A549 (cell line): ENCODE data around the gene SEPTIN11.

Source experiments
- BHLHE40 ChIP-seq: IDR thresholded peaks from 2 replicates; pipeline ENCODE4 v1.6.1; 2012; ENCODE audit warnings: low read depth, low read length, inconsistent platforms
- E2F6 ChIP-seq: IDR thresholded peaks from 2 replicates; pipeline ENCODE4 v1.6.1; 2012; ENCODE audit warnings: low read depth, borderline replicate concordance
- HMGXB4 ChIP-seq: fragments of 250-450 bp; sonication (Bioruptor Pico); IDR thresholded peaks from 2 replicates; pipeline ENCODE4 v1.5.0; 2021; ENCODE audit warnings: mild to moderate bottlenecking, moderate library complexity, borderline replicate concordance
- KDM1A ChIP-seq: fragments of 200-600 bp; sonication (generic); IDR thresholded peaks from 2 replicates; pipeline ENCODE4 v1.6.1; 2016; ENCODE audit warnings: low read depth, mild to moderate bottlenecking
- KDM5A ChIP-seq: fragments of 200-600 bp; sonication (generic); IDR thresholded peaks from 2 replicates; pipeline ENCODE4 v1.6.1; 2016; ENCODE audit warnings: antibody characterized with exemption, mild to moderate bottlenecking
- MAX ChIP-seq: IDR thresholded peaks from 2 replicates; pipeline ENCODE4 v1.6.1; 2012
- POLR2A ChIP-seq: IDR thresholded peaks from 2 replicates; pipeline ENCODE4 v1.6.1; 2012; ENCODE audit warnings: mild to moderate bottlenecking, low read length
- SMC3 ChIP-seq: fragments of >200 bp; sonication (Bioruptor Twin); formaldehyde crosslinking; IDR thresholded peaks from 3 replicates; pipeline ENCODE4 v1.6.1; 2018; ENCODE audit warnings: inconsistent platforms
- SREBF2 ChIP-seq: fragments of 450-650 bp; IDR thresholded peaks from 2 replicates; pipeline ENCODE4 v1.6.1; 2014; ENCODE audit warnings: mild to moderate bottlenecking, moderate library complexity
- TF ChIP-seq, protein P1 (sequence below): fragments of >200 bp; sonication (Bioruptor Twin); formaldehyde crosslinking; IDR thresholded peaks from 3 replicates; pipeline ENCODE4 v1.5.1; 2016
- TF ChIP-seq, protein P2 (sequence below): fragments of 200-600 bp; sonication (generic); IDR thresholded peaks from 2 replicates; pipeline ENCODE4 v1.6.1; 2016; ENCODE audit warnings: antibody characterized with exemption, mild to moderate bottlenecking, moderate library complexity

DNA sequence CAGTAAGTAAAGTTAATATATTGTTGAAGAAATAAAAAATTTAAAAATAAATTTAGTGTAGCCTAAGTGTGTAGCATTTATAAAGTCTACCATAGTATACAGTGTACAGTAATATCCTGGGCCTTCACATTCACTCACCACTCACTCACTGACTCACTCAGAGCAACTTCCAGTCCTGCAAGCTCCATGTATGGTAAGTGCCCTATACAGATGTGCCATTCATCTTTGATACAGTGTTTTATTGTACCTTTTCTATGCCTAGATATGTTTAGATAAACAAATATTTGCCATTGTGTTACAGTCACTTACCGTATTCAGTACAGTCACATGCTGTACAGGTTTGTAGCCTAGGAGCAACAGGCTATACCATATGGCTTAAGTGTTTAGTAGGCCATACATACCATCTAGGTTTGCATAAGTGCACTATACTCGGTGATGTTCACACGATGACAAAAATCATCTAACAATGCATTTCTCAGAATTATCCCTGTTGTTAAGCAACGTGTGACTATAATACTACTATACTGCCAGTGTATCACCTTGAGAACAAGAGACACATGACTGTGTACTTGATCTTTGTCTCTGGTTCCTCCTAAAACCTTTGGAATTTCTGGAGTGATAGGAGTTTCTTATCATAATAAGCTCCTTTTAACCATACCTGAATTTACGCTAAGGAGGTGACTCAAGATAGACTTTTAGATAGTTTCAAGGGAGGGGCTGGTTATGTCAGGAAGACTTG lies 25.8 kb upstream of the SEPTIN11 start:
- TF ChIP-seq BHLHE40, result no peak
- TF ChIP-seq KDM5A, result no peak
- TF ChIP-seq, protein P1, sequence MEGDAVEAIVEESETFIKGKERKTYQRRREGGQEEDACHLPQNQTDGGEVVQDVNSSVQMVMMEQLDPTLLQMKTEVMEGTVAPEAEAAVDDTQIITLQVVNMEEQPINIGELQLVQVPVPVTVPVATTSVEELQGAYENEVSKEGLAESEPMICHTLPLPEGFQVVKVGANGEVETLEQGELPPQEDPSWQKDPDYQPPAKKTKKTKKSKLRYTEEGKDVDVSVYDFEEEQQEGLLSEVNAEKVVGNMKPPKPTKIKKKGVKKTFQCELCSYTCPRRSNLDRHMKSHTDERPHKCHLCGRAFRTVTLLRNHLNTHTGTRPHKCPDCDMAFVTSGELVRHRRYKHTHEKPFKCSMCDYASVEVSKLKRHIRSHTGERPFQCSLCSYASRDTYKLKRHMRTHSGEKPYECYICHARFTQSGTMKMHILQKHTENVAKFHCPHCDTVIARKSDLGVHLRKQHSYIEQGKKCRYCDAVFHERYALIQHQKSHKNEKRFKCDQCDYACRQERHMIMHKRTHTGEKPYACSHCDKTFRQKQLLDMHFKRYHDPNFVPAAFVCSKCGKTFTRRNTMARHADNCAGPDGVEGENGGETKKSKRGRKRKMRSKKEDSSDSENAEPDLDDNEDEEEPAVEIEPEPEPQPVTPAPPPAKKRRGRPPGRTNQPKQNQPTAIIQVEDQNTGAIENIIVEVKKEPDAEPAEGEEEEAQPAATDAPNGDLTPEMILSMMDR, result no peak
- TF ChIP-seq HMGXB4 (CRISPR knock-in tag), result no peak
- TF ChIP-seq KDM1A, result no peak
- no peak for TF ChIP-seq MAX
- no peak for TF ChIP-seq E2F6
- TF ChIP-seq, protein P2, sequence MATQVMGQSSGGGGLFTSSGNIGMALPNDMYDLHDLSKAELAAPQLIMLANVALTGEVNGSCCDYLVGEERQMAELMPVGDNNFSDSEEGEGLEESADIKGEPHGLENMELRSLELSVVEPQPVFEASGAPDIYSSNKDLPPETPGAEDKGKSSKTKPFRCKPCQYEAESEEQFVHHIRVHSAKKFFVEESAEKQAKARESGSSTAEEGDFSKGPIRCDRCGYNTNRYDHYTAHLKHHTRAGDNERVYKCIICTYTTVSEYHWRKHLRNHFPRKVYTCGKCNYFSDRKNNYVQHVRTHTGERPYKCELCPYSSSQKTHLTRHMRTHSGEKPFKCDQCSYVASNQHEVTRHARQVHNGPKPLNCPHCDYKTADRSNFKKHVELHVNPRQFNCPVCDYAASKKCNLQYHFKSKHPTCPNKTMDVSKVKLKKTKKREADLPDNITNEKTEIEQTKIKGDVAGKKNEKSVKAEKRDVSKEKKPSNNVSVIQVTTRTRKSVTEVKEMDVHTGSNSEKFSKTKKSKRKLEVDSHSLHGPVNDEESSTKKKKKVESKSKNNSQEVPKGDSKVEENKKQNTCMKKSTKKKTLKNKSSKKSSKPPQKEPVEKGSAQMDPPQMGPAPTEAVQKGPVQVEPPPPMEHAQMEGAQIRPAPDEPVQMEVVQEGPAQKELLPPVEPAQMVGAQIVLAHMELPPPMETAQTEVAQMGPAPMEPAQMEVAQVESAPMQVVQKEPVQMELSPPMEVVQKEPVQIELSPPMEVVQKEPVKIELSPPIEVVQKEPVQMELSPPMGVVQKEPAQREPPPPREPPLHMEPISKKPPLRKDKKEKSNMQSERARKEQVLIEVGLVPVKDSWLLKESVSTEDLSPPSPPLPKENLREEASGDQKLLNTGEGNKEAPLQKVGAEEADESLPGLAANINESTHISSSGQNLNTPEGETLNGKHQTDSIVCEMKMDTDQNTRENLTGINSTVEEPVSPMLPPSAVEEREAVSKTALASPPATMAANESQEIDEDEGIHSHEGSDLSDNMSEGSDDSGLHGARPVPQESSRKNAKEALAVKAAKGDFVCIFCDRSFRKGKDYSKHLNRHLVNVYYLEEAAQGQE, result no peak
- TF ChIP-seq SREBF2, result no peak
- no peak for TF ChIP-seq POLR2A
- no peak for TF ChIP-seq SMC3
